ENCODE measurements around the gene ADCY5.

Gene ADCY5

DNA sequence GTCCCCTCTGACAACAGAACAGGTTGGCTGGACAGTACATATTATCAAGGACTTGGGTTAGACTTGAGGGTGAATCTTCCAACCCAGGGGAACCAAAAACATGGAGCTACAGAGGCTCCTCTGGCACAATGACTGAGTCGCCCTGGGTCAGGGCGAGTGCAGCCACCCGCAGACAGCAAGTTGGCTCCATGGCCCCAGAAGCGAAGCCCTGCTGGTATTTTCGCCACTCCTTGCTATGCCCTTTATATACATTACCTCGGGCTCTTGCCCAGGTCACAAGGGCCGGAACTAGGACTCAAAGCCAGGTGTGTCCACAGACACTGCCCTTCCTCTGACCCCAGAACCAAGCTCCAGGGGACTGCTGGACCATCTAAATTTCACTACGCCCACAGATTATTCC, 64.6 kb downstream of the ADCY5 start:
- no peak for DNase-seq

DNA sequence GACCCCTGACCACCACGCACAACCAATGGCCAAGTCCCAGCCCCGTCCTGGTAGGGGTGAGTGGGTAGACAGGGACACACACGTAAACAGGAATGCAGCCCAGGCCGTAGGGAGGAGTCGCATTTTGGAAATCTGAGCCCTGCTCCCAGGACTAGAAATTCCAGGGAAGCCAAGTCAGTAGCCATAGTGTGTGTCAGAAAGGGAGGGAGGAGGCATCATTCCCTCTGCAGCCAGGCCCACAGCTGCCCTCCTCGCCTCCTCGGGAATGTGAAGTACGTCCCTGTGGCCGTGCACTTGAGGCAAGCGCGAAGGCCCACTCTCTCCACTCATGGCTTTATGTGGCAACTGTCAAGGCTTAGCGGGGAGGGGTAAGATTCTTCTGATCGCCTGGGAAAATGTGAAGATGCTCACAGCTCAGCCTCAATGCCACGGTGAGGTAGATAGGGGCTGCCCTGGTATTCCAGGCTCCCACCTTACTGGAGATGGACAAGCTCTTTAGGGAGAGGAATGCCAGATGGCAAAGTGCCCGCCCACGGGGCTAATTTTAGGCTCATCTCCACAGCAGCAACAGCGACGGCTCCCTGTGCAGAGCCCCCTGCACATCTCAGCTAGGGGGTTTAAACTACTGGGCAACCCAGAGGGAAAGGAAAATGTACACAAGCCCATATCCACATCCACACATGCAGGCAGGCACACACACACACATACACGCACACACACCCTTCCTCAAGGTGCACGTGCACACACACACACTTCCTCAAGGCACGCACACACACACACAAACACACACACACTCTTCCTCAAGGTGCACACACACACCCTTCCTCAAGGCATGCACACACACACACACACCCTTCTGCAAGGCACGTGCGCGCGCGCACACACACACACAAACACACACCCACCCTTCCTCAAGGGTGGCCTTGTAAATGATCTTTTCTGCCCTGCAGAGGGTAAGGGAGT, 65.5 kb downstream of the ADCY5 start:
- DNase-seq: no peak

DNA sequence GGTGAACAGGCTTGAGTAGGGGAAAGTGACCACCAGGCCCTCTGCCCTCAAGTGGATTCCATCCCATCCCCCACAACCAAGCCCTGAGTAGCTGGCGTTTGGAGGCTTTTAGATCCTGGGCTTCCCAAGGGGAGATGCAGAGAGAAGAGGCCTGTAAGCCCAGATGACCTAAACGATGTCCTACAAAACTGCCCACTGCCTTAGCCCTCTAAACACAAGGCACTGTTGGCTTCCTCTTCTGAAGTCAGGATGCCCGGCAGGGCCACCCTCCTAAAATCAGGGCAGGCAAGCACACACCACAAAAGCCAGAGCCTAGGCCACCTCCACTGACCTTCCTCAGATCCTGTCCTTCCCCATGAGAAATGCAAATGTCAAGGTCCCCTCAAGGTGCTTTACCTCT, 68.6 kb downstream of the ADCY5 start:
- DNase-seq: no peak

DNA sequence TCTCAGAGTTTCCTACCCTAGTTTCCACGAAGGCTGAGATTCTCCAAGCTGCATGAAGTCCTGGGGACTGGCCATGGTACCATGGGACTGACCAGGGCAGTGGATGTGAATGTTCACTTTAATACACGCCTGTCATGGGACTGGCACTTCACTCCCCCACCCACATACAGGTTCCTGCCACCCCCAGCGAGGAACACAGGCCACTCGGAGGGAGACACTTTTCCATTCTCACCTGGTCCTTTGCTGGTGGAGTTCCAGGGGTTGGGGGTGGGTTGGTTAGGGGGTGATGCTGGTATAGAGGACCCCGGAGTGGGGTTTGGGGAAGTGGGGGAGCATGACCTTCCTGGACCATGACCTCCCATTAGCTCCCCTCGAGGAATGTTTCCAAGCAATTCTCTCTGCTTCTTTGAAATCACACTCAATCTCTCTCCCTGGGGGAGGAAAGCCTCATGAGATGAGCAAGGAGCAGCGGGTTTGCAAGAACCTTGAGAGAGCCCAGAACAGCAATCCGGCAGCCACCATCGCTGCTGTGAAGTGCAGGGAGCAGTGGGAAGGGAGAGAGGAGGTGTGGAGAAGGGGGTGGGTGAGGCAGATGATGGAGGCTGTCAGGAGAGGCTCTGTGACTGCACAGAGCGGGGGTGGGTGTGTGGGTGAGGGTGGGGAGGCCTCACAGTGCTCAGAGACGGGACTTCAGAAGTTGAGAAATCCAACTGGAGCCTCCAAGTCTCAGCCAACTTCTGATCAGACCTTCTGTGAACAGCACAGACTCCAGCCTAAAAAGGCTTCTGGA, 69.7 kb downstream of the ADCY5 start:
- DNase-seq: no peak

DNA sequence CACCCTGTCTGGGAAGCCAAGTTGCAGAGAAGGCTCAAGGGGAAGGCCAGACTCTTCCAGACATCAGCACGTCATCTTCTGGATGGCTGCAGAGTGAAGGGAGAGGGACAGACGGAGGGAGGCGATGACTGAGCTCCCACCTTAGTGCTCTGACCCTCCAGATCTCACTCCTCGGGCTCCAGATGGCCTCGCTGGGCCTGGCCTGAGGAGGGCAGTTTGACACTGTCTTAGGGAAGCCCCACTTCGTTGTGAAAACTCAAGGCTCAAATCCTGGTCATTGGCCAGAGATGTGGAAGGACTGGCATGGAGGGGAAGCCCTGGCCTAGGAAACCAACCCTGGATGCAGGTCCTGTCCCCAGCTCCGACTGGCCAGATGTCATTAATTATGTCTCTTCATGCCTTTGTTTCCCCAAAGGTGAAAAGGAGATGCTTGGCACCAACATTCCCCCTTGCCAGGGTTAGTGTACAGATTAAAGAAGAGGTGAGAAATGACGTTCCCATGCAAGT, 70.4 kb downstream of the ADCY5 start:
- no peak for DNase-seq

DNA sequence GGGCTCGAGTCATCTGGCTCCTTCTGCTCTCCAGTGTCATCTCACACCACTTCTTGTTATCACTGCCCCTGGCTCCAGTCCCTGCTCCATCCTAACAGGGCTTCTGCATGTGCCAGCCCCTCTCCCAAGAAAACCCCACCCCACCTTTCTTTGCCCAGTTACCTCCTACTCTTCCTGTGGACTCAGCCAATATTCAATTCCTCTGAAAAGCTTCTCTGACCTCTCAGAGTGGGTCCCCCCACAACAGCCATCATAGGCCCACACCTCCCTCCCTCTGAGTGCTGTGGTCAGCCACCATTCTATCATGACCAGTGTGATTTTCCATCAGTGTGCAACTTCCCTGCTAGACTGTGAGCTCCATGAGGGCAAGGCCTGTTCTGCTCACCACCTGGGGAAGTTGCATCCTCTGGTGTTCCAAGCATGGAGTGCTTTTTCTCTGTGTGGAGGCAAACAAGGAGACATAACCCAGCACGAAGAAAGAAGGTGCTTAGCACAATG, 71.6 kb downstream of the ADCY5 start:
- DNase-seq: no peak

DNA sequence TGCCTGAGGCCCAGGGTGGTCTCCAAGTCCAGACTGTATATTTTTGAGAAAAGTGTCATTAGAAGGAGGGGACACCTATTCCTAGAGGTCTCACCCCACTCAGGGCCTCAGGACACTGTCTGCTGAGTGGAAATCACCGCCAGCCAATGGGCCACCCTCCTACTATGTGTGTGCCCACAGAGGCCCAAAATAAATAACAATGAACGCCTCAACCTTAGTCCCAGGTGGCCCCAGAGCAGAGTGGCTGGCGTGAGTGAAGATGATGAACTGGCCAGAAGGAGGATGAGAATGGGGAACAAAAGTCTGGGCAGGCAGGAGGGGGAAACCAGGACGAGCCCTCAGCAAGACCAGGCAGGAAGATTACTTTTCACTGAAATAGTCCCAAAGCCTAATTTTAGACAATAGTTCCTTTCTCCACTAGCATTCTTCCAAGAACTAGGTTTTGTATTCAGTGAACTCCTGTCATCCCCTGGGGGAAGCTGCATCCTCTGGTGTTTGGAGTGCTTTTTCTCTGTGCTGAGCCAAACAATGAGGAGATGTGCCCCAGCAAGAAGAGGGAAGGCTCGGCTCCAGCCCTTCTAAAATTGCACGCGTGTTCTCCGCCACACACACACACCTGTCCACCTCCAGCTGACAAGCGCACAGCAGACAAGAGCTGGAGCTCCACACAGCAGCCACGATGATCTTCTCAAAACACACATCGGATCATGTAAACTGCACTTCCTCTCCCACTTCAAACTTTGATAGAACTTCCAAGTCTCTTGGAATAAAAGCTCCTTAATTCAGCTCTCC, 72.2 kb downstream of the ADCY5 start:
- no peak for DNase-seq

DNA sequence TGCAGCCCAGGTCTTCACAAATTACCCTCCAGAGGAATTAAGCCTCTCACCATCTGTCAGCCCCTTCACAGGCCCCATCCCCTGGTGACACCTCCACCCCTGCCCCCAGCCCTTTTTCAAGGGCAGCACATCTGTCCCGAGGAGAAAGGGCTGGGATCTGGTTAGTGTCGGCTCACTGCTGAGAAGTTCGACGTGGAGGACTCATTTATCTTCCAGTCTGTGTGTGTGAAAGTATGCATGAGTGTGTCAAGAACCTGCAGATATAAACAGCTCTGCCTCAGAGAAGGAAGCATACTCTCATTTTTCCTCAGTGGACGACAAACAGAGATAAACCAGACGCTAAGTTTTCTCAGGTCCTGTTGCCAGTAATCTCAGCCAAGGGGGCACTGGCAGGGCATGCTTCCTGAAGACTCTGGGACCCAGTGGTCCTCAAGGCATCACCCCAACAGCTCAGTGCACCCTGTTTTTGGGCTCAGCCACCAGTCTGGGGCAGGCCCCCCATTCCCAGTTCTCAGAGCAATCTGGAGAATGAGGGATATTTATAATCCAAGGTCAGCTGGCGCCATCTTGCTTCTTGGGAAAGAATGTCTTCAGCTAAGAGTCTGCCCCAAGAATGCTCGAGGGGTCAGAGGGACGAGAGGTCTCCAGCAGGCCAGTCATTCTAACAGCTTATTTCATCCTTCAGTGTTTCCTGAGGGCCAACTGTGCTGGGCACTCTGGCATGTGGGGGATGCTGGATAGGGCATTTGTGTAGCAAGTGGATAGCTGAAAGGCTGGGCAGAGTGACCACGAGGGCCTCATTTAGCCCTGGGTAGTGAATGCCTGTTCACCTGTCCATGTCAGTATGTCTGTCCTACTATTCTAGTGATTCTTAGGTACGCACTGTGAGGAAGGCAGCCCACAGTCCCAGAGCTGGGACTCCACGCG, 73.6 kb downstream of the ADCY5 start:
- DNase-seq: no peak

DNA sequence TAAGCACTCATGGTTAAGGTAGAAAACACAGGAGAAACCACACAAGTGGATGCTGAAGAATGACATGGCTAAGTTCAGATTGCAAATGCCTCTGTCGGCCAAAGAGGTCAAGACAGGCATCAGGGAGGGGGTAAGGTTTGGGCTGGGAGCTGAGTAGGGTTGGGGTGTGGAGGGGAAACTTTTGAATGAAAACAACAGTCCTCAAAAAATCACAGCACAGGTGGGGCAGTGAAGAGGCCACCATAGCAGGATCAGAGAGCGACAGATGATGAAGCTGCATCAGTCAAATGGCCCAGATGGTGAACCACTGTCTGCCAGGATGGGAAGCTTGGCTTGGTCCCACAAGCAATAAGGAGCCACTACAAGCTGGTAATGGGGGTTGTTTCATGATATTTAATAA, 74.9 kb downstream of the ADCY5 start:
- no peak for DNase-seq

DNA sequence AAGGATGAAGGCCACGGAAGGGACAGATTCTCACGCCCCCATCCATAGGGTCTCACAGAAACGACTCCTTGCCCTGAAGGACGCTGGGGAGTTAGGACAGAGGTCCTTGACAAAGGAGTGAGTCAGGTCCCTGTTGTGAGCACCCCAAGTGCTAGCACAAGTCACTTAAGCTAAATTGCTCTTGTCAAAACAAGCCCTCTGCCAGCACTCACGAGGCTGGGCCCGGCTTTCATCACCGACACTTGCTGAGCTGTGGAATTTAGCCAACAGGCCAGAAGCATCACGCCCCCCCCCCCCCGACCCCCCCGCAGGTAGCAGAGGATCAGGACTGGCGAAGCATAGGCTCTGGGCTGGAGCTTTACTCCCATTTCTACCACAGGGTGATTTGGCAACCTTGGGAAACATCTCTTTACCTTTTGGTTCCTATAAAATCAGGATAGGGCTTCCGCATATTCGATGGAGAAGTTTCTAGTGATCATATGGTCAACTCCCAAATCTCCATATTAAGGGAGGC, 75.4 kb downstream of the ADCY5 start:
- DNase-seq: no peak

DNA sequence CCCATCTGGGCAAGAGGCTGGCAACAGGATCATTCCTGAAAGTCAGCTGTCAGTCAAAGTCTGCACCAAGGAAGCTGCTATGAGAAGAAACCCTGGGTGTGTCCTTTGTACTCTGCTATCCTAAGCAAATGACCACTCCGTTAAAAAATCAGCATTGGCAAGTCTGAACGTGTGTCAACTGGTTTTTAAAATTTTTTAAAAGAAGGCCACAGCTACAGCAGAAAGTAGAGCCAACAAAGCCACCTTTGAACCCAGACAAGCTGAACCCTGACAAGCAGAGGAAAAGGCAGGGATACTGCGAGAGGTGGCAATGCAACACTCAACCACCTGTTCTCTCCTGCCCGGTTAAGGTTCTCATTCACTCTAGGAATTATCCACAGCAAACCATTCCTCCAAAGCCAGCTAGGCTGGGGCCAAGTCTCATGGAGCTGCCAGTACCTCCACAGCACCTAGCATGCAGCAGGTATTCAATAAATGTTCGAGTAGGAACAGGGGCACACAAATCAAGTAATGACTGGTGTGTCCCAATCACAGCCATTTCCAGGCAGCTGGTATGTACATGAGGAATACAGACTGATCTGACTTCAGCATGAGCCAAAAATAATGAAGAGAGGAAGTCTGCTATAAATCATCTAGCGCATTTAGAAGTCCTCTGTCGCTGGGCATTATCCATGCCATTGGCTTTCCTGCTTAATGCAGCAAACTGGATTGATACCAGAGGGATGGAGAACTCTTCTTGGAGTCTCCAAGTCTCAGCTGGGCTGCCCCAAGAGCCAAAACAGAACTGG, 76.0 kb downstream of the ADCY5 start:
- no peak for DNase-seq

DNA sequence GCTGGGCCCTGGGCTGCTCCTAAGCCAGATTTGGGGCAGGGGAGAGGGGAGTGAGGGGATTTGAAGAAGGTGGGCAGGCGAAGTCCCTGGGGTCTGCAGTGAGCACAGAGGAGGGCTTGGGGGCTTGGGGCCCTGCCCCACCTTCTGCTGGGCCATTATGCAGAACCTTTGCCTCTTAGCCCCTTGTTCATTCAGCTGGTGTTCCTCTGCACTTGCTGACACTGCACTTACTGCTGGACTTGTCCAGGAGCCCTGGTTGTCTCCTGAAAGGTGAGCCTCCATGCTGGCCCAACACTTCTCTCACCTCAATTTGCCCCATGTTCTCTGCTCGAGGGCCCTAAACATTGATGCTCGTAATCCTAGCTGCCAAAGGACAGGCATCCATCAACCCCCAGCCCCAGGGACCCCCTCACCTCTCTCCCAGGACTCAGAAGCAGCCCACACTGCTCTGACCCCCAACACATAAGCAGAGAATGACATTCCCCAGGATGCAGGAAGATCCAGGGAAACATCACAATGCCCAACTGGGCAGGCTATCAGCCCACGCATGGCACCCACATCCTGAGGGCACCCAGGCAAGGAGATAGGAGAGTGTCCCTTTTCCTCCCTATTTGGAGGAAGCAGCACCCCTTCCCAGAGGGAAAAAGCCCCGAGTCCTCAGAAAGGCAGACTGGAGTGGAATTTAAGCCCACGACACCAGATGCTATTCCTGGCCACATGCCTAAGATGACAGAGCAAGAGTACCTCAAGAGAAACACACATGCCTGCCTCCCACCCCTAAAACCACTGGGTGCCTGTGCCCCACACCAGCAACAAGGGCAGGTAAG, 76.8 kb downstream of the ADCY5 start:
- no peak for DNase-seq

DNA sequence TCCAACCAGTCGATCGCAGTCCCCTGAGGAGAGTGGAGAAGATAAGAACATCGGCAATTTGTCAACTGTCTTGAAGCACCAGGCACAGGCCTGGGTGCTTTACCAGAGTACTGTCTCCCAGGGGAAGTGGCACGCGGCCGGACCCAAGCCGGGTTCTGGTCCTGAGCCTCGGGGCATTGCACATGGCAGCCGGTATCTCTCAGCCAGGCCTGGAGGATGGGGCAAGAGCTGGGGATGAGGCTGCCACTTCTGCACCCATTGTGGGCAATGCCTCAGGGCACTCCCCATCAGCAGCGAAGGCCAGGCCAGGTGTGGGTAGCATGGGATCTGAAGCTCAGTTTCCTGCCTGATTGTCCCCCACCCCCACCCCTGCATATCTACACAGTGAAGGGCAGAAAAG, 77.5 kb downstream of the ADCY5 start:
- DNase-seq: no peak

DNA sequence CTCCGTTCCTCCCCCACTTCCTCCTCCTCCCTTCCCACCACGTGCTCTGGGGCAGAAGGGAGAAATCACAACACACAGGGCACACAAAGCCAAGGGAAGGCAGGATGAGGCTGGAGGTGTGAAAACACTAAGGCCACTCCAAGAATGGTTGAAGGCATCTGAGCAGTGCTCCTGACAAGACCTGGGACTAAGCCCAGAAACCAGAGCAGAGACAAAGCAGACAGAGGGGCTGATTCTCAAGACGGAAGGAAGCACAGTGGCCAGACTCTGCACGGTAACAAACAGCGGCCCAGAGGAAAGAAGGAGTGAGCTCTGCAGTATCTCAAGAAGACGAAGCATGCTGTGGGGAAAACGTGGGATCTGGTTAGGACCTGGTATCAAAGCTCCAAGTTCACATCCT, 78.1 kb downstream of the ADCY5 start:
- DNase-seq: no peak

DNA sequence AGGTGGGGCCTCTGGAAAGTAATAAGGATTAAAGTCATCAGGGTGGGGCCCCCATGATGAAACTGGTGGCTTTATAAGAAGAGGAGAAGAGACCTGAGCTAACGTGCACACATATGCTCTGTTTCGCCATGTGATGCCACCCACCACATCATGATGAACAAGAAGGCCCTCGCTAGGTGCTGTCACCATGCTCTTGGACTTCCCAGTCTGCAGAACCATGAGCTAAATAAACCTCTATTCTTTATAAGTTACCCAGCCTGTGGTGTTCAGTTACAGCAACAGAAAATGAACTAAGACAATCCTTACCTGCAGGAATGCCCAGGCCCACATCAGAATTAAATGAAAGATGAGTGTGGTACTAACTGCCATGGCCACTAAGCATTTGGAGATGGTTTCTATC, 79.8 kb downstream of the ADCY5 start:
- DNase-seq: no peak

DNA sequence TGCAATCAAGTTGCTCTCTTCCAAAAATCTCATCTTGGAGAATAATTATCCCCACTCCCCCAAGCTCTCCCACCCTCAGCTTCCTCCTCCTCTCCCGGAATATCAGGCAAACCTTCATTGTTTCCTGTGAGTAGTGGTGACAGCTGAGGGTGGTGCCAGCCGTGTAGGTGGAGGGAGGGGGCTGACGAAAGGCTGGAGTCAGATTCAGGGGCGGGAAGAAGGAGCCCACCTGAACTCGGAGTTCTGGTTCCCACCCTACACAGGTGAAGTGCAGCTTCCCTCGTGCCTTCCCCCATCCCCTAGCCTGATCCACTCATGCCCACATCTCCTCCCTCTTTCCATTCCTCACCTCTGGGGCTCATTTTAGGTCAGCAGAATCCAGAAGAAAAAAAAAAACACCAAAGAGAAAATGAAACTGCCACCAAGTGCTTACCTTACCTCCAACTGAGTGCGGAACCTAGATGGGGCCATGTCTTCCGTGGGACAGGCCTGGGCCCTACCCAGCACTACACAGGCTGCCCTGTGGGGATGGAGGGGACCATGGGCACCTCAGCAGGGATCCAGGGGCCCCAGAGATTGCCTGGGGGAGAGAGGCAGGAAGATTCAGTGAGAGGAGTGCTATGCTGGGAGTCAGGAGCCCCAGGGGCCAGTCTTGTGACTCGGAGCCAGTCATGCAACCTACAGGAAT, 81.3 kb downstream of the ADCY5 start:
- no peak for DNase-seq

DNA sequence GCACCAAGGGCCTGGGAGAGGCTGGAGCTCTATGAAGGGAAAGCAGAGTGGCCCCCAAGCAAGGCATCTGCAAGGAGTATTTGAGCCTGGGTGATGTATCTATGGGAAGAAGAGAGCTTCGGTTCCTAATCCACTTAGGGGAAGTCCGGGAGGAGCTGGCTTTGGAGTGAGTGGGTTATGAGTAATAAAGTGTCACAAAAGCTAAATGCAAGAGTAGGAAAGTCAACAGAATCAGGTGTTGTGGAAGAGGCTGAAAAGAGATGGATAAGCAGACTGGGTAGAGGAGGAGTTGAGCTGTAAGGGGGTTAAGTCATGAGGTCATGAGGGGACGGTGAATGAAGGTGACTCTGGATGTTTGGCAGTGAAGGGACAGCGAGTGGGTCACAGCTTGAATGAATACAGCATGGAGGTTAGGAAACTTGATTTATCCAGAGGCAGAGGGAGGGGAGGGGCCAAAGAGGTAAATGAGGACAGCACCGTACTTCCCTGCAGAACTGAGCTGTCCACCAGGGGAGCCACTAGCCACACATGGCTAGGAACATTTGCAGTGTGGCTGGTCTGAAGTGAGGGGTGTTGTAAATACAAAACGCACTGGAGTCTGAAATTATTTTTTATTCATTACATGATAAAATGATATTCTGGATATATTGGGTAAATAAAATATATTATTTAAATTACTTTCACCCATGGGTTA, 83.3 kb downstream of the ADCY5 start:
- DNase-seq: no peak

DNA sequence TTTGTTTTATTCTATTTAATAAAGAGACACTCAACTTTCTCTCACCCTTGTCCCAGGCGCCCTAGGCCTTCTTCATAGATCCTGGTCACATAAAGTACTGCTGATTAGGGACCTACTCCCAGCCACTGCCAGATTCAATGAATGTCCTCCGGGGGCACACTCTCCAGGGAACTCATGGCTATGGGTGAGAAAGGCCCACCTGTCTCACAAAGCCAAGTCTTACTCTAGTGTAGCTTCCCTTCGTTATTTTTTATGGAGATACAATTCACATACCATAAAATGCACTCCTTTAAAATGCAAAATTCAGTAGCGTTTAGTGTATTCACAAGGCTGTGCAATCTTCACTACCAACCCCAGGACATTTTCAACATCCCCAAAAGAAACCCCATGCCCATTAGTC, 87.8 kb downstream of the ADCY5 start:
- DNase-seq: no peak

Data from GOT3 (cell line).